A673 (cell line): ENCODE data around the gene RAD51C.

ENCODE experiments used
- EZH2 ChIP-seq: fragments of 200-600 bp; sonication (generic); IDR thresholded peaks from 2 replicates; pipeline ENCODE4 v1.6.1; 2017; ENCODE audit warnings: borderline replicate concordance, low read depth, mild to moderate bottlenecking, mixed read lengths, antibody characterized with exemption, low read length; ENCODE audit not compliant: poor library complexity, severe bottlenecking
- TF ChIP-seq, protein P1 (sequence below): fragments of 300-800, 200-600 bp; sonication (generic); conservative IDR thresholded peaks from 2 replicates; pipeline ENCODE4 v1.5.1; 2017; ENCODE audit warnings: low read depth, mild to moderate bottlenecking, antibody characterized with exemption, low read length, moderate library complexity, mixed read lengths

DNA sequence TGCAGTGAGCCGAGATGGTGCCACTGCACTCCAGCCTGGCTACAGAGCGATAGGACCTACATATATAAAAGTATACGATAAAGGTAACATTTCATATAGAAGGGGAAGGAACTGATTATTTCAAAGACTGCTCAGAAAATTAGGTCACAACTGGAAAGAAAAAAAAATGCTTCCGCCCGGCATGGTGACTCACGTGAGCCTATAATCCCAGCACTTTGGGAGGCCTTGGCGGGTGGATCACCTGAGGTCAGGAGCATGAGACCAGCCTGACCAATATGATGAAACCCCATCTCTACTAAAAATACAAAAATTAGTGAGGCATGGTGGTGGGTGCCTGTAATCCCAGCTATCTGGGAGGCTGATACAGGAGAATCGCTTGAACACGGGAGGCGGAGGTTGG lies 8.4 kb upstream of the RAD51C start:
- TF ChIP-seq, protein P1, sequence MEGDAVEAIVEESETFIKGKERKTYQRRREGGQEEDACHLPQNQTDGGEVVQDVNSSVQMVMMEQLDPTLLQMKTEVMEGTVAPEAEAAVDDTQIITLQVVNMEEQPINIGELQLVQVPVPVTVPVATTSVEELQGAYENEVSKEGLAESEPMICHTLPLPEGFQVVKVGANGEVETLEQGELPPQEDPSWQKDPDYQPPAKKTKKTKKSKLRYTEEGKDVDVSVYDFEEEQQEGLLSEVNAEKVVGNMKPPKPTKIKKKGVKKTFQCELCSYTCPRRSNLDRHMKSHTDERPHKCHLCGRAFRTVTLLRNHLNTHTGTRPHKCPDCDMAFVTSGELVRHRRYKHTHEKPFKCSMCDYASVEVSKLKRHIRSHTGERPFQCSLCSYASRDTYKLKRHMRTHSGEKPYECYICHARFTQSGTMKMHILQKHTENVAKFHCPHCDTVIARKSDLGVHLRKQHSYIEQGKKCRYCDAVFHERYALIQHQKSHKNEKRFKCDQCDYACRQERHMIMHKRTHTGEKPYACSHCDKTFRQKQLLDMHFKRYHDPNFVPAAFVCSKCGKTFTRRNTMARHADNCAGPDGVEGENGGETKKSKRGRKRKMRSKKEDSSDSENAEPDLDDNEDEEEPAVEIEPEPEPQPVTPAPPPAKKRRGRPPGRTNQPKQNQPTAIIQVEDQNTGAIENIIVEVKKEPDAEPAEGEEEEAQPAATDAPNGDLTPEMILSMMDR = no peak
- no peak for TF ChIP-seq EZH2
